ENCODE results near the gene NMS.

DNA sequence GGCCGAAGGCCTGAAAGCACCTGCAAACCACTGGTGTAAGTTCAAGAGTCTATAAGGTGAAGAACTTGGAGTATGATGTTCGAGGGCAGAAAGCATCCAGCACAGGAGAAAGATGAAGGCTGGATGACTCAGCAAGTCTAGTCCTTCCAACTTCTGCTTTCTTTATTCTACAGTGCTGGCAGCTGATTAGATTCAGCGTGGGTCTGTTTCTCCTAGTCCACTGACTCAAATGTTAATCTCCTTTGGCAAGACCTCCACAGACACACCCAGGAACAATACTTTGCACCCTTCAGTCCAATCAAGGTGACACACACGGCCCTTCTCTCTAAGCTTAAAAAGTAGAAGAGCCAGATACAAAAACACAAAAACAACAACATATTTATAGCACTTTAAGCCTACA is 43.4 kb downstream of the NMS start:
- TF ChIP-seq, protein P1, sequence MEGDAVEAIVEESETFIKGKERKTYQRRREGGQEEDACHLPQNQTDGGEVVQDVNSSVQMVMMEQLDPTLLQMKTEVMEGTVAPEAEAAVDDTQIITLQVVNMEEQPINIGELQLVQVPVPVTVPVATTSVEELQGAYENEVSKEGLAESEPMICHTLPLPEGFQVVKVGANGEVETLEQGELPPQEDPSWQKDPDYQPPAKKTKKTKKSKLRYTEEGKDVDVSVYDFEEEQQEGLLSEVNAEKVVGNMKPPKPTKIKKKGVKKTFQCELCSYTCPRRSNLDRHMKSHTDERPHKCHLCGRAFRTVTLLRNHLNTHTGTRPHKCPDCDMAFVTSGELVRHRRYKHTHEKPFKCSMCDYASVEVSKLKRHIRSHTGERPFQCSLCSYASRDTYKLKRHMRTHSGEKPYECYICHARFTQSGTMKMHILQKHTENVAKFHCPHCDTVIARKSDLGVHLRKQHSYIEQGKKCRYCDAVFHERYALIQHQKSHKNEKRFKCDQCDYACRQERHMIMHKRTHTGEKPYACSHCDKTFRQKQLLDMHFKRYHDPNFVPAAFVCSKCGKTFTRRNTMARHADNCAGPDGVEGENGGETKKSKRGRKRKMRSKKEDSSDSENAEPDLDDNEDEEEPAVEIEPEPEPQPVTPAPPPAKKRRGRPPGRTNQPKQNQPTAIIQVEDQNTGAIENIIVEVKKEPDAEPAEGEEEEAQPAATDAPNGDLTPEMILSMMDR (conservative IDR thresholded peaks at IDR 0.05; ENCODE audit: low read depth, low read length): no peak
- TF ChIP-seq EZH2 (IDR thresholded peaks at IDR 0.05; ENCODE audit: borderline replicate concordance, low read depth, low read length, poor library complexity, severe bottlenecking): no peak
